HFFc6 (cell line): ENCODE results near the gene PPP1R9B. TPM values are rescaled to one million over a fixed set of nuclear protein-coding genes. Genes with fewer than 3 reads are reported as not detected.

Experiments used
- DNase-seq: peaks from one replicate; pipeline ENCODE4 v3.0.0-alpha.2; 2018
- H3K27ac Mint-ChIP-seq: 2 replicates; pipeline ENCODE4 v1.8.0; 2020; ENCODE audit warnings: mild to moderate bottlenecking, mixed read lengths
- H3K27me3 Mint-ChIP-seq: 2 replicates; pipeline ENCODE4 v1.8.0; 2021; ENCODE audit warnings: mild to moderate bottlenecking, moderate library complexity, mixed read lengths; ENCODE audit not compliant: insufficient read depth
- H3K36me3 Mint-ChIP-seq: 2 replicates; pipeline ENCODE4 v1.8.0; 2021; ENCODE audit warnings: low read depth, mixed read lengths
- H3K4me1 Mint-ChIP-seq: 2 replicates; pipeline ENCODE4 v1.8.0; 2020; ENCODE audit warnings: low read depth, mixed read lengths
- H3K4me3 Mint-ChIP-seq: 2 replicates; pipeline ENCODE4 v1.8.0; 2020; ENCODE audit warnings: mild to moderate bottlenecking, moderate library complexity, mixed read lengths
- H3K9me3 Mint-ChIP-seq: 2 replicates; pipeline ENCODE4 v1.8.0; 2020; ENCODE audit warnings: mild to moderate bottlenecking, mixed read lengths
- total RNA-seq, 6 experiments: library from RNA; stranded (reverse); fragmentation: NEBNext Ultra II Directional; extraction: Animal tissue kit (Norgen Biotek cat#: 25700); gene quantifications; 2 replicates in 1 of 6; 3 replicates in 5 of 6; pipeline ENCODE4 v1.2.3, GENCODE V29; 2021
- TF ChIP-seq, protein P1 (sequence below): fragments of 200-600 bp; sonication (generic); IDR thresholded peaks from 2 replicates; pipeline ENCODE4 v1.5.0; 2021; ENCODE audit warnings: antibody characterized with exemption, mild to moderate bottlenecking

The PPP1R9B gene
- total RNA-seq, 6 experiments from 2014 or later: 66.4 to 78.5 (median 68.7) TPM

DNA sequence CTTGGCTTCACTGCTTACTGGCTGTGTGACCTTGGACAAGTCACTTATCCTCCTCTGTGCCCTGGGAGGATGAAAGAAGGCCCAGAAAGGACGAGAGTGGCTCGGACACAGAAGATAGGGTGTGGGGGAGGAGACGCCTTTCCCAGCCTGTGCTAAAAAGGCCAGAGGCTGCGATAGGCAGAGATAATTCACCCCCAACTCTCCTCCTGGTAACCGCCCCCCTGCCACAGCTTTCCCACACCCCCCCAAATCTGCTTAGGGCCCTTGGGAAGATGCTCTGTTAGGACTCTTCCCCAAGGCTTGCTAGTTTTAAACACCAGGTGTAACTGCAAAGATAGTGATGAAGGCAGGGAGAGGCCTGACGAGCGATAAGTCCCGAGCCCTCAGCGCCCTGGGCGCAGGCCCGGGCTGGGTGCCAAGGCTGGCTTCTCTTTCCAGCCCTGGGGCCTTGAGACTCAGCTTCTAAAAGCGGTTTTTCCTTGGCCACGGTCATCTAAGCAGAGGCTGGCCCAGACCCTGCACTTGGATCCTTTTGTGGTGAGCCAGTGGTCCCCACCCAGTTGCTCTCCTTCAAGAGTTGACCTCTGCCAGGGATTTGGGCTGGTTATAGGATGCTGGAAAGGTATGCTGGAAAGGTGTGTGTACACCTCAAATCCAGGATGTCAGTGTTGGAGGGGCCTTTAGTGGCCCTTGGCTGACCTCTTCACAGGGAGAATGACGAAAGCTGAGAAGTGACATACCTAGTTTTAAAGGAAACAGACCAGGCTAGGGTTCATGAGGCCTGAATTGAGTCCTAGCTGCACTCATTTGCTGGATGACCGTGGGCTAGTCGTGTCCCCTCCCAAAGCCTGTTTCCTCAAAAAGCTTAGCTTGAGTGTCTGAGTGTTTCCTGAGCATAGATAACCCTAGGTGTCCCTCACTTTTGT, 3.4 kb upstream of the PPP1R9B start:
- Mint-ChIP-seq H3K27me3 (no peaks in the 10 kb centered on the region; the same call in 1 of the 2 replicates), H3K4me1 (peaks cover 29% of the 10 kb centered on the region), H3K9me3 (no peaks in the 10 kb centered on the region), H3K27ac (peak overlapping the region; percentile 7; the same call in 1 of the 2 replicates), H3K4me3 (no peak overlapping the region), H3K36me3 (no peaks in the 10 kb centered on the region)
- DNase-seq: no peak
- TF ChIP-seq, protein P1, sequence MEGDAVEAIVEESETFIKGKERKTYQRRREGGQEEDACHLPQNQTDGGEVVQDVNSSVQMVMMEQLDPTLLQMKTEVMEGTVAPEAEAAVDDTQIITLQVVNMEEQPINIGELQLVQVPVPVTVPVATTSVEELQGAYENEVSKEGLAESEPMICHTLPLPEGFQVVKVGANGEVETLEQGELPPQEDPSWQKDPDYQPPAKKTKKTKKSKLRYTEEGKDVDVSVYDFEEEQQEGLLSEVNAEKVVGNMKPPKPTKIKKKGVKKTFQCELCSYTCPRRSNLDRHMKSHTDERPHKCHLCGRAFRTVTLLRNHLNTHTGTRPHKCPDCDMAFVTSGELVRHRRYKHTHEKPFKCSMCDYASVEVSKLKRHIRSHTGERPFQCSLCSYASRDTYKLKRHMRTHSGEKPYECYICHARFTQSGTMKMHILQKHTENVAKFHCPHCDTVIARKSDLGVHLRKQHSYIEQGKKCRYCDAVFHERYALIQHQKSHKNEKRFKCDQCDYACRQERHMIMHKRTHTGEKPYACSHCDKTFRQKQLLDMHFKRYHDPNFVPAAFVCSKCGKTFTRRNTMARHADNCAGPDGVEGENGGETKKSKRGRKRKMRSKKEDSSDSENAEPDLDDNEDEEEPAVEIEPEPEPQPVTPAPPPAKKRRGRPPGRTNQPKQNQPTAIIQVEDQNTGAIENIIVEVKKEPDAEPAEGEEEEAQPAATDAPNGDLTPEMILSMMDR: no peak

DNA sequence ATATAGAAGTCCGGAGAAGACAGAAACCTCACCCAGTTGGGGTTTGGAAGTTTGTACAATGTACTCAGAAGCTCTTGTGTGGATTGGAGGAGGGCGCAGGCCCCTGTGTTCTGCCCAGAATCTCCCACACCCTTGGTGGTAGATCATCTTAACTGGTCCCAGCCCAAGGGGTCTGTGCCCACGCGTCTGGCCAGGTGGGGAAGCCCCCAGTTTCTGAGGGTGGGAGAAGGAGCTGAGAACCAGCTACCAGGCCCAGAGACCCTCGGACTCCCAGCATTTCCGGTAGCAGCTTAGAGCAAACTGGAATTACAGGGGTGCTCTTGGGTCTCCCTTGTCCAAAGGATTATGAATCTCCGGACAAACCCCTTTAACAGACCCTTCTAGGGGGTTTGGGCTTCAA, 2.3 kb upstream of the PPP1R9B start:
- Mint-ChIP-seq H3K27me3 (peaks cover 2% of the 10 kb centered on the region; the same call in 1 of the 2 replicates), H3K9me3 (no peaks in the 10 kb centered on the region), H3K27ac (peak overlapping the region; percentile 97; the same call in 1 of the 2 replicates), H3K4me3 (peak overlapping the region; percentile 92), H3K4me1 (peaks cover 32% of the 10 kb centered on the region), H3K36me3 (no peaks in the 10 kb centered on the region)
- no peak for DNase-seq
- TF ChIP-seq, protein P1: no peak

DNA sequence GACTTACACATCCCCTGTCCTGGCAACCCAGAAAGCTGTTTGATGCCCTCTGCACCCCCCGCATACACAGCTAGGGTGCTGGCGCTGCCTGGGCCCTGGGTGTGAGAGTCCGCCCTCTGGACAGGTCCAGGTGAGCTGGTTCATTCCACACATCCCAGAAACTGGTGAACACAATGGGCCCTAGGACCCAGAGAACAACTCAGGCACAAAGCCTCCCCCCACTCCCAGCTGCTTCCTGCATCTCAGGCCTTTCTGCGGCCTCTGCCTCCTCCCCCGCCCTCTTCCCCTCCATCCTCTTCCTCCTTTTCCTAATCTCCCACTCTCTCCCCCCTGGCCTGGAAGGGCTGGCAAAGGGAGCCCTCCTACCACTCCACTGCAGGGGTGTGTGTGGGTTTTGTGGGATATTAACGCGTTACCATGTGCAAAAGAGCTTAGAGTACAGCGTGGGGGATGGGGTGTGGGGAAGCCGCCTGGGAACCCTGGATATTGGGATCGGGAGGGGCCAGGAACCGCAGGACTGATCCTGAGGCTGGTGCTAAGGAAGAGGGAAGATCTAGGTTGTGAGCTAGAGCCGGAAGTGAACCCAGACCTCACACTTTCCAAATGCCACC, 1.6 kb upstream of the PPP1R9B start:
- peak overlapping the region; percentile 92 for H3K4me3 Mint-ChIP-seq
- H3K9me3 Mint-ChIP-seq: no peaks in the 10 kb centered on the region
- TF ChIP-seq, protein P1: no peak
- peaks cover 39% of the 10 kb centered on the region for H3K4me1 Mint-ChIP-seq
- peak overlapping the region; percentile 97 for H3K27ac Mint-ChIP-seq
- peaks cover 2% of the 10 kb centered on the region for H3K27me3 Mint-ChIP-seq
- no peaks in the 10 kb centered on the region for H3K36me3 Mint-ChIP-seq
- DNase-seq: peak; percentile 81

DNA sequence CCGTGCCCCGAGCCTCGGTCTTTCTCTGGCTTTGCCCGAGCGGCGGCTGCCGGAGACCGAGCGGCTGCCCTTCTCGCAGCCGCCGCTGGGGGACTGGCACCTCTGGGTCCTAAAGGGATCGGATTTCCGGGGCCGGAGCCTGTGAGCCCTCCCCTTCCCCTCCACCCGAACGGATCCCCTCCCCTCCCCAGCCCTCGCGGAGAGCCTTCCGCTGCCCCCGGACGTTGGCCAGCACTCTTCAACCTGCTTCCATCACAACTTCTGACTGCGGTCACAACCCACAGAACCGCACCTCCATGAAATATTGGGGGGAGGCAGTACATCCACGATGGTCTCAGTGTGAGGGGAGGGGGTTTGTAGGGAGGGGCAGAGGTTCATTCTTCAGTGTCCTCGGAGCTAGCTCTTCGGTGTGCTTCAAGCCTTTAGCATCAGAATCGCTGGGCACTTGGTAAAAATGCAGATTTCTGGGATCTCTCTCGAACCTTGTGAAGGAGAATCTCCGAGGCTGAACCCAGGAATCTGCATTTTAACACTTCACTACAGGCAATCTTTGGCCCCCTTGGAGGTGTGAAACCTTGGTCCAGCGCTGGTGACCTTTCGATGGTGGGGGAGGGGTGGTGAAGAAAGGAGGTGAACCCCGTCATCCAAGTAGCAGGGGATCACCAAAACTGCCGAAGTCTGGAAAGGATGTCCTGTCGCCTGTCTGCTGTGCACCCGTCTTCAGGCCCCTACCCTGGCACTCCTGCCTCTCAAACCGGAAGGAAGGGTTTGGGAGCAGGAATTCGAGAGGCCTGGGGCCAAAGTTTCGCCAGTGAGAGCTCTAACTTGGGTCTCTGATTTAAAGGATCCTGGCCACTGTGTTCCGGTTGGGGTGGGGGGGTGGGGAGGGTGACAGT, 812 bp upstream of the PPP1R9B start:
- TF ChIP-seq, protein P1: peak; percentile 78
- Mint-ChIP-seq H3K9me3 (no peaks in the 10 kb centered on the region), H3K4me1 (peaks cover 47% of the 10 kb centered on the region), H3K36me3 (no peaks in the 10 kb centered on the region), H3K27me3 (peaks cover 2% of the 10 kb centered on the region), H3K4me3 (peak overlapping the region; percentile 92), H3K27ac (peak overlapping the region; percentile 97)
- DNase-seq: peak; percentile 85
